Measurements from ENCODE around the gene MEIS2. TPM values are rescaled to one million over a fixed set of nuclear protein-coding genes. Genes with fewer than 3 reads are reported as not detected.

MEIS2 gene
- total RNA-seq, 1 experiment from 2014 or later, result 23.1 TPM

DNA sequence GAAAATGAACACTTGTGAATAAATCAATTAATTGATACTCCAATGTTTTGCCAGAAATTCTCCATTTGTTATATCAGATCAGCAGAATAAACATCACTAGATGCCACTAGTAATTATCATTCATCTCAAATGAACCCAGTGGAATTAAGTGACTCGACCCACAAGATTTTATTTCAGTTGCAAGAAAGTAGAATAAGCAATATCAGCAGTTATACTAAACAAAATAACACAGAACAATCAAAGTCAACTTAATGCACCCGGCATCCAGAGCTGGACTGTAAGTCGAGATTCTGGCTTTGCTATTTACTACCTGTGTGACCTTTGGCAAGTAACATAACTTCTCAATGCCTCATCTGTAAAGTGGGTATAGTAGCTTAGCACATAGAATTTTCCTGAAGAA lies 256.5 kb downstream of the MEIS2 start:
- intact Hi-C loops (cut with micrococcal nuclease; ENCODE audit: unreplicated experiment), result no loop called here

DNA sequence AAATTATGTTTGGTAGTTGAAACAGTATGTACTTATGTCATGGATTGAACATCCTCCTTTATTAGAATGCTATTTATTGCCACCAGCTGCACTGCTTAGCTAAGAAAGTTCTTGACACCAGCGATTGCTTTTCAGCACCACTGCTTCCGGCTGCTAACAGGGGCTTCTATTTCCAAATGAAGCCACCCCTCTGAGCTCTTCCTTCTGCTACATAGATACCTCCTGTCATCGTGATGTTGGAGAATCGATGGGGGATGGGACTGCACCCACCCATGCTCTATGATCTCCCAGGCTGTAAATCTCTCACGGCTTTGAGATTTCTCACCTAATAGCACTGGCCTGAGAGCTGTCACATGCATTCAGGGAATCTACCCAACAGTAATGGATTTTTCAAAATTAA lies 259.2 kb downstream of the MEIS2 start:
- intact Hi-C loops (cut with micrococcal nuclease; ENCODE audit: unreplicated experiment), result no loop called here
- Mint-ChIP-seq H3K27ac (ENCODE audit: unreplicated experiment) (no peak overlapping the region), H3K4me1 (ENCODE audit: low read depth, unreplicated experiment) (peaks cover 20% of the 10 kb centered on the region), H3K4me3 (ENCODE audit: low read depth, unreplicated experiment) (no peak overlapping the region), H3K36me3 (ENCODE audit: insufficient read depth, unreplicated experiment) (peaks cover 5% of the 10 kb centered on the region), H3K27me3 (ENCODE audit: unreplicated experiment) (no peaks in the 10 kb centered on the region), H3K9me3 (ENCODE audit: low read depth, unreplicated experiment) (no peaks in the 10 kb centered on the region)
- BruUV-seq (replicated peaks), result no TSS peak
- TF ChIP-seq, protein P1, sequence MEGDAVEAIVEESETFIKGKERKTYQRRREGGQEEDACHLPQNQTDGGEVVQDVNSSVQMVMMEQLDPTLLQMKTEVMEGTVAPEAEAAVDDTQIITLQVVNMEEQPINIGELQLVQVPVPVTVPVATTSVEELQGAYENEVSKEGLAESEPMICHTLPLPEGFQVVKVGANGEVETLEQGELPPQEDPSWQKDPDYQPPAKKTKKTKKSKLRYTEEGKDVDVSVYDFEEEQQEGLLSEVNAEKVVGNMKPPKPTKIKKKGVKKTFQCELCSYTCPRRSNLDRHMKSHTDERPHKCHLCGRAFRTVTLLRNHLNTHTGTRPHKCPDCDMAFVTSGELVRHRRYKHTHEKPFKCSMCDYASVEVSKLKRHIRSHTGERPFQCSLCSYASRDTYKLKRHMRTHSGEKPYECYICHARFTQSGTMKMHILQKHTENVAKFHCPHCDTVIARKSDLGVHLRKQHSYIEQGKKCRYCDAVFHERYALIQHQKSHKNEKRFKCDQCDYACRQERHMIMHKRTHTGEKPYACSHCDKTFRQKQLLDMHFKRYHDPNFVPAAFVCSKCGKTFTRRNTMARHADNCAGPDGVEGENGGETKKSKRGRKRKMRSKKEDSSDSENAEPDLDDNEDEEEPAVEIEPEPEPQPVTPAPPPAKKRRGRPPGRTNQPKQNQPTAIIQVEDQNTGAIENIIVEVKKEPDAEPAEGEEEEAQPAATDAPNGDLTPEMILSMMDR (IDR thresholded peaks at IDR 0.05; ENCODE audit: unreplicated experiment), result no peak
- CTCF ChIA-PET, result no interaction called here
- DNase-seq, result no peak

More for the DNA sequence above, 256.5 kb downstream of the MEIS2 start:
- H3K4me1 Mint-ChIP-seq (ENCODE audit: low read depth, unreplicated experiment), result peaks cover 9% of the 10 kb centered on the region
- no peaks in the 10 kb centered on the region for H3K9me3 Mint-ChIP-seq (ENCODE audit: low read depth, unreplicated experiment)
- no peak for DNase-seq
- no peak overlapping the region for H3K4me3 Mint-ChIP-seq (ENCODE audit: low read depth, unreplicated experiment)
- no peaks in the 10 kb centered on the region for H3K27me3 Mint-ChIP-seq (ENCODE audit: unreplicated experiment)
- peaks cover 5% of the 10 kb centered on the region for H3K36me3 Mint-ChIP-seq (ENCODE audit: insufficient read depth, unreplicated experiment)
- CTCF ChIA-PET, result no interaction called here
- TF ChIP-seq, protein P1 (IDR thresholded peaks at IDR 0.05; ENCODE audit: unreplicated experiment), result no peak
- H3K27ac Mint-ChIP-seq (ENCODE audit: unreplicated experiment), result no peak overlapping the region
- BruUV-seq (replicated peaks), result no TSS peak

Small RNA genes lying within 50 kb of the gene (microRNA-seq; reads per million reads assigned to microRNA genes)
- gene MIR8063, result not detected

All from Calu3 (cell line).